Mesodermal cell (in vitro differentiated cells): ENCODE results near the gene COASY.
A peak's percentile ranks its signal among the peaks of the same experiment; 100 is the strongest.

Experiments used
- H3K27ac ChIP-seq: 2 replicates; pipeline ENCODE4 v1.7.0; 2013; ENCODE audit warnings: mild to moderate bottlenecking, low read depth, low read length, moderate library complexity; ENCODE audit not compliant: severe bottlenecking
- H3K36me3 ChIP-seq: 2 replicates; pipeline ENCODE4 v1.7.1; 2013; ENCODE audit warnings: mild to moderate bottlenecking, low read length, moderate library complexity; ENCODE audit not compliant: control insufficient read depth, insufficient read depth
- H3K4me1 ChIP-seq: one replicate; pipeline ENCODE4 v1.7.1; 2013; ENCODE audit warnings: mild to moderate bottlenecking, low read length; ENCODE audit not compliant: insufficient read depth, control insufficient read depth, poor library complexity, severe bottlenecking
- H3K4me3 ChIP-seq: 2 replicates; pipeline ENCODE4 v1.7.0; 2013; ENCODE audit warnings: low read length, control low read depth, mild to moderate bottlenecking; ENCODE audit not compliant: insufficient read depth, poor library complexity, severe bottlenecking; ENCODE audit errors: extremely low read depth
- H3K9me3 ChIP-seq: 2 replicates; pipeline ENCODE4 v1.7.1; 2013; ENCODE audit warnings: mild to moderate bottlenecking, low read length, moderate library complexity; ENCODE audit not compliant: control insufficient read depth
- WGBS, 2 experiments: methylation state at CpG; one replicate each; pipeline ENCODE4 v1.1.5; 2013; ENCODE audit warnings: missing lambda C conversion rate in 2 of 2; ENCODE audit not compliant: insufficient coverage in 2 of 2; 5-methylcytosine and 5-hydroxymethylcytosine counted together

Gene COASY

GRCh38 chr17:42520540-42520951 lies 41.4 kb upstream of the COASY start:
- 49 to 57% methylated on average over 6 to 8 of the region's 9 CpGs for WGBS, 2 experiments
- Histone ChIP-seq H3K4me3 (no peak overlapping the region), H3K27ac (peak overlapping the region; percentile 100)

DNA sequence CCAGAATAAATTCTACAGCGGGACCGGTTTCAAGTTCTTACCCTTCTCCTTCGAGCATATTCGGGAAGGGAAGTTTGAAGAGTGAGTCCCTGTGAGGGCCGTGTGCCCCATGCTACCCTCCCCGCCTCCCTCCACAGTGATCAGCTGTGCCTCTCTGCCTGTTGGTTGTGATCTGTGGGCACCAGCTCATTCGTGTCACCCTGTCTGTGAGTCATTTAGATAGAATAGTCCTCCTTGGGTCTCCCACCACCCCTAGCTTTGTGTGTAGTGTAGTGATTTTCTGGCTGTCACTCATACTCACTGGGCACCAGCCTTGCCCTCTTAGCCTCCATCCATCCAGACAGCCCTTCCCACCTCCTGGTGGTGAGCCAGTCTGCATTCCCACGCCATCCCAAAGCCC lies 40.9 kb upstream of the COASY start:
- H3K9me3 ChIP-seq, result no peaks in the 10 kb centered on the region
- H3K27ac ChIP-seq, result peak overlapping the region; percentile 100
- 90 to 94% methylated on average over 2 to 3 of the region's 8 CpGs for WGBS, 2 experiments
- peaks cover 21% of the 10 kb centered on the region for H3K36me3 ChIP-seq
- H3K4me3 ChIP-seq, result no peak overlapping the region
- peaks cover 58% of the 10 kb centered on the region for H3K4me1 ChIP-seq

More at GRCh38 chr17:42520540-42520951, 41.4 kb upstream of the COASY start:
- H3K36me3 ChIP-seq, result peaks cover 24% of the 10 kb centered on the region
- no peaks in the 10 kb centered on the region for H3K9me3 ChIP-seq
- peaks cover 63% of the 10 kb centered on the region for H3K4me1 ChIP-seq

- Histone ChIP-seq H3K36me3 (peaks cover 16% of the 10 kb centered on the region), H3K4me1 (peaks cover 53% of the 10 kb centered on the region), H3K9me3 (no peaks in the 10 kb centered on the region), H3K27ac (peak overlapping the region; percentile 100), H3K4me3 (no peak overlapping the region)
- 98 to 99% methylated on average over 7 to 11 of the region's 11 CpGs for WGBS, 2 experiments
Measured at GRCh38 chr17:42521666-42522262, 40.2 kb upstream of the COASY start.

DNA sequence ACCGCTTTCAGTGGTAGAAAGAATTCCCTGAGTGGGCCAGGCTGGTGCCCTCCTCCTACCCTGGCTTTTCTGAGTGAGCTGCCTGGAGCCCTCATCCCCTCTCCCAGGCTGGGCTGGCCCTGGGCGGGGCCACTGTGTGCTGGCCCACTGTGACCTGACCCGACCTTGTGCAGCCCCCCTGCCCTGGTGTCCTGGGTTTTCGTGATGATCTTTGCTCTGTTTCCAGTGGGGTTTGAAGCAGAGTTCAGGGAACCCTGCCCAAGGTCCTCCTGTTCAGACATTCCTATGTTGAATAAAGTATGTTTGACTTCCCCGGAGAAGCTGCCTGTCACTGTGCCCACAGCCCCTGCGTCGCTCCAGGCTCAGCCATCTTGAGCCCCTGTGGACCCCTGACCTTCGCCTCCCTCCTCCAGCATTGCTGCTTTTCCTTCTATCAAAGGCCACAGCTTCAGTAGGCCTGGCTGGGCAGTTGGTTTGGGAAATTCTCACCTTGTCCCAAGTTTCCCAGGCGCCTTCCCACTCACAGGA lies 39.6 kb upstream of the COASY start:
- peaks cover 15% of the 10 kb centered on the region for H3K36me3 ChIP-seq
- no peaks in the 10 kb centered on the region for H3K9me3 ChIP-seq
- 92 to 94% methylated on average over 7 of the region's 9 CpGs for WGBS, 2 experiments
- H3K4me3 ChIP-seq, result no peak overlapping the region
- peaks cover 56% of the 10 kb centered on the region for H3K4me1 ChIP-seq
- H3K27ac ChIP-seq, result no peak overlapping the region

DNA sequence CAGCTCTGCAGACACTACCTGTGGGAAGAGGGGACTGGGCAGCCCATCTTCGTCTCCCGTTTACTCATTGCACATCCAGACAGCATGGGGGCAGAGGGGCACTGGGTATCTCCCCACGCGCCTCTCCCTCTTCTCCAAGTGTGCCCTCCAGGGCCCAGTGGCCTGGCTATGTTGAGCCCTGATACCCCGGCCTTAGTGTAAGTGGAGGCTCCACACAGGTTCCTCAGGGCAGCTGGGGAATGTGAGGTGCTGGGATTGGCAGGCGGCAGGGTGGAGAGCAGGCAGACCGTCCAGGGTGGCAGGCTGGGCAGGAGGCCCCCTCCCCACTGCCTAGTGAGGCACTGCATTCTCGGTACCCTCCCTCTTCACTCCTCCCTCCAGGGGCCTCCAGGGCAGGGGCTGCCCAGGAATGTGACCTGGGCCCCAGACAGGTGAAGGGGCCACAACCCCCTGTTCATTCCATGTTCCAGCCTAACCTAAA lies 39.1 kb upstream of the COASY start:
- no peak overlapping the region for H3K27ac ChIP-seq
- WGBS, 2 experiments, result 89 to 94% methylated on average over 5 of the region's 8 CpGs

GRCh38 chr17:42525221-42525620 lies 36.7 kb upstream of the COASY start:
- Histone ChIP-seq H3K4me3 (no peak overlapping the region), H3K4me1 (peaks cover 42% of the 10 kb centered on the region), H3K9me3 (no peaks in the 10 kb centered on the region), H3K36me3 (peaks cover 15% of the 10 kb centered on the region), H3K27ac (no peak overlapping the region)
- 83 to 100% methylated on average over 1 of the region's 2 CpGs for WGBS, 2 experiments

More for the DNA sequence above, 39.1 kb upstream of the COASY start:
- H3K9me3 ChIP-seq, result no peaks in the 10 kb centered on the region
- no peak overlapping the region for H3K4me3 ChIP-seq
- peaks cover 56% of the 10 kb centered on the region for H3K4me1 ChIP-seq
- H3K36me3 ChIP-seq, result peaks cover 15% of the 10 kb centered on the region

- Histone ChIP-seq H3K36me3 (peaks cover 15% of the 10 kb centered on the region), H3K27ac (peak overlapping the region; percentile 29), H3K9me3 (no peaks in the 10 kb centered on the region), H3K4me3 (no peak overlapping the region), H3K4me1 (peaks cover 40% of the 10 kb centered on the region)
- 86 to 93% methylated on average over 1 to 2 of the region's 6 CpGs for WGBS, 2 experiments
Measured at GRCh38 chr17:42526031-42526444, 35.9 kb upstream of the COASY start.

DNA sequence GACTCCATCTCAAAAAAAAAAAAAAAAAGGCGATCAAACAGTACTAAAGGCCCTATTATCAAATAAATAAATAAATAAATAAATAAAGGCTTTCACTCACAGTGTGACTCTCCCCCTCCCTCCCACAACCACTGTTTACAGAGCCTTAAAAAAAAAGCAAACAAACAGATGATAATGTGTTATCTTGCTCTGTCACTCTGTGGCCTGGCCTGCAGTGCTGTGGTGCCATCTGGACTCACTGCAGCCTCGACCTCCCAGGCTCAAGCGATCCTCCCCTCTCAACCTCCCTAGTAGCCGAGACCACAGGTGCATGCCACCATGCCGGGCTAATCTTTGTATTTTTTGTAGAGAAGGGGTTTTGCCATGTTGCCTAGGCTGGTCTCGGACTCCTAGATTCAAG lies 34.0 kb upstream of the COASY start:
- no peaks in the 10 kb centered on the region for H3K9me3 ChIP-seq
- peaks cover 31% of the 10 kb centered on the region for H3K4me1 ChIP-seq
- H3K36me3 ChIP-seq, result peaks cover 3% of the 10 kb centered on the region
- H3K27ac ChIP-seq, result no peak overlapping the region
- 86 to 94% methylated on average over 1 to 2 of the region's 6 CpGs for WGBS, 2 experiments
- H3K4me3 ChIP-seq, result no peak overlapping the region

- Histone ChIP-seq H3K4me3 (no peak overlapping the region), H3K9me3 (no peaks in the 10 kb centered on the region), H3K27ac (no peak overlapping the region), H3K36me3 (no peaks in the 10 kb centered on the region), H3K4me1 (peaks cover 26% of the 10 kb centered on the region)
- 89 to 96% methylated on average over 3 of the region's 3 CpGs for WGBS, 2 experiments
Measured at GRCh38 chr17:42529061-42529460, 32.9 kb upstream of the COASY start.

- 84 to 91% methylated on average over 1 to 2 of the region's 2 CpGs for WGBS, 2 experiments
- no peaks in the 10 kb centered on the region for H3K9me3 ChIP-seq
- H3K36me3 ChIP-seq, result no peaks in the 10 kb centered on the region
- H3K27ac ChIP-seq, result no peak overlapping the region
- H3K4me1 ChIP-seq, result peaks cover 26% of the 10 kb centered on the region
- H3K4me3 ChIP-seq, result no peak overlapping the region
Measured at GRCh38 chr17:42530952-42531454, 30.9 kb upstream of the COASY start.
